ENCODE results near the gene CAPN1.

DNA sequence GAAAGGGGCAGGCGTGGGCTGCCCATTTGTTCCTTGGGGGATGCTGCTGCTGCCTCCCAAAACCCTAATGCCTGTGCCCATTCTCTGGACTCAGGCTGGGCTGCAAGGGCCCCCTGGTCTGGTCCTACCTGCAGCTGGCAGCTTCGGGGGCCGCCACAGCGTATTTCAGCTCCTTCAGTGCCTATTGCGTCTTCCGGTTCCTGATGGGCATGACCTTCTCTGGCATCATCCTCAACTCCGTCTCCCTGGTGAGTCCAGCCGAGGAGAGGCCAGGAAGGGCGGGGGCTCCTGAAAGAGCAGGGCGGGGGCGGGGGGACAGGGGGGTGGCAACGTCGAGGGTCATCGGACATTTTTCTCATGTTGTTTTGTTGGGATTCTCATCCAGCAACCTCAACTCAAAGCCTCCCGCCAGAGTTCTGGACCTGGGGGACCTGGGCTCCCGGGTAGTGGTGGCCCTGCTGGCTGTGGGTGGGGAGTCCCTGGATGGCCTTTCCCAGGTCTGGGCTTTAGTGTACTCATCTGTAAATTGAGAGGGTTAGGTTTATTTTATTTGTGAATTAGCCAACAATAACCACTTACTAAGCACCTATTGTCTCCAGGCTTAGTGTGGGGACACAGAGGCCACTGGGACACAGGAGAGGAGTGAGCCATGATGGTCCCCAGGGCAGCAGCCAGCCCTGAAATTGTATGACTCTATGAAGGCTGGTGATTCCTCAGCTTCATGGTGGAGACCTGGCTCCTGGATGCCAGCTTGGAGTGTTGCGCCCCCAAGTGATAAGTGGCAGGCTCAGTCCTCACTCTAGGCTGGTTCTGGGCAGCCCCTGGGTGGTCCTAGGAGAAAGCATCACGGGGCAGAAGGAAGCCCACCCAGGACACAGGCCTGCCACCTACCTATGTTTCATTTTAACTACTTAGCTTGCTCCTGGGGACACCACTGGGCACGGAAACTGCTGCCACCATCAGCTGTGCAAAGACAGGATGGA, 36.0 kb downstream of the CAPN1 start:
- TF ChIP-seq, protein P1, sequence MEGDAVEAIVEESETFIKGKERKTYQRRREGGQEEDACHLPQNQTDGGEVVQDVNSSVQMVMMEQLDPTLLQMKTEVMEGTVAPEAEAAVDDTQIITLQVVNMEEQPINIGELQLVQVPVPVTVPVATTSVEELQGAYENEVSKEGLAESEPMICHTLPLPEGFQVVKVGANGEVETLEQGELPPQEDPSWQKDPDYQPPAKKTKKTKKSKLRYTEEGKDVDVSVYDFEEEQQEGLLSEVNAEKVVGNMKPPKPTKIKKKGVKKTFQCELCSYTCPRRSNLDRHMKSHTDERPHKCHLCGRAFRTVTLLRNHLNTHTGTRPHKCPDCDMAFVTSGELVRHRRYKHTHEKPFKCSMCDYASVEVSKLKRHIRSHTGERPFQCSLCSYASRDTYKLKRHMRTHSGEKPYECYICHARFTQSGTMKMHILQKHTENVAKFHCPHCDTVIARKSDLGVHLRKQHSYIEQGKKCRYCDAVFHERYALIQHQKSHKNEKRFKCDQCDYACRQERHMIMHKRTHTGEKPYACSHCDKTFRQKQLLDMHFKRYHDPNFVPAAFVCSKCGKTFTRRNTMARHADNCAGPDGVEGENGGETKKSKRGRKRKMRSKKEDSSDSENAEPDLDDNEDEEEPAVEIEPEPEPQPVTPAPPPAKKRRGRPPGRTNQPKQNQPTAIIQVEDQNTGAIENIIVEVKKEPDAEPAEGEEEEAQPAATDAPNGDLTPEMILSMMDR (IDR thresholded peaks at IDR 0.05) = no peak
- no peak for TF ChIP-seq EZH2 (IDR thresholded peaks at IDR 0.05; ENCODE audit: borderline replicate concordance, insufficient read depth, low read depth, low read length, poor library complexity, severe bottlenecking)
